Muscle of leg (tissue), 11 donors: ENCODE data around the gene RPIA. TPM values are rescaled to one million over a fixed set of nuclear protein-coding genes. Genes with fewer than 3 reads are reported as not detected.

Source experiments
- DNase-seq: peaks from one replicate; pipeline ENCODE4 v3.0.0; 2013
- H3K27ac ChIP-seq: one replicate; pipeline ENCODE4 v1.5.1; 2013; ENCODE audit warnings: mild to moderate bottlenecking, low read length, control low read depth
- H3K27me3 ChIP-seq: one replicate; pipeline ENCODE4 v1.6.1; 2013; ENCODE audit warnings: low read length; ENCODE audit not compliant: control insufficient read depth, insufficient read depth
- H3K36me3 ChIP-seq: one replicate; pipeline ENCODE4 v1.6.1; 2013; ENCODE audit warnings: low read length; ENCODE audit not compliant: control insufficient read depth, insufficient read depth
- H3K4me1 ChIP-seq: one replicate; pipeline ENCODE4 v1.6.1; 2013; ENCODE audit warnings: low read length; ENCODE audit not compliant: control insufficient read depth, insufficient read depth
- H3K4me3 ChIP-seq: one replicate; pipeline ENCODE4 v1.5.1; 2013; ENCODE audit warnings: low read length, control low read depth
- H3K9me3 ChIP-seq: replicated peaks from 2 replicates; pipeline ENCODE4 v1.6.1; 2013; ENCODE audit warnings: low read depth, low read length; ENCODE audit not compliant: control insufficient read depth
- WGBS: methylation state at CpG from one replicate; pipeline ENCODE4 v1.1.5; 2013; ENCODE audit warnings: missing lambda C conversion rate; ENCODE audit not compliant: insufficient coverage; 5-methylcytosine and 5-hydroxymethylcytosine counted together
- polyA plus RNA-seq, 8 donors: library from polyadenylated mRNA; unstranded; fragments of 120-200 nt; gene quantifications; one replicate each; pipeline versions ENCODE4 v1.2.1 to v1.2.3, GENCODE V29; 2013; ENCODE audit warnings: inconsistent platforms in 1 of 8, low replicate concordance in 1 of 8; ENCODE audit not compliant: insufficient read length in 8 of 8, insufficient read depth in 1 of 8
- total RNA-seq: library from RNA; stranded (reverse); fragments of 120-200 nt; gene quantifications from one replicate; pipeline ENCODE4 v1.2.4, GENCODE V29; 2013

Gene RPIA
- total and polyA plus RNA-seq, 9 donors: 11.3 to 27.7 (median 23.9) TPM

GRCh38 chr2:88658881-88659537 is 32.5 kb upstream of the RPIA start:
- Histone ChIP-seq H3K27ac (peak overlapping the region; percentile 88), H3K4me3 (no peak overlapping the region), H3K4me1 (peaks cover 13% of the 10 kb centered on the region), H3K36me3 (no peaks in the 10 kb centered on the region), H3K9me3 (no peaks in the 10 kb centered on the region), H3K27me3 (no peaks in the 10 kb centered on the region)
- no CpG with 5 or more reads among the region's 4 CpGs for WGBS
- peak; percentile 1 for DNase-seq

- no peak overlapping the region for H3K4me3 ChIP-seq
- WGBS: 13% methylated on average over 1 of the region's 4 CpGs
- no peaks in the 10 kb centered on the region for H3K9me3 ChIP-seq
- H3K27ac ChIP-seq: peak overlapping the region; percentile 88
- peaks cover 13% of the 10 kb centered on the region for H3K4me1 ChIP-seq
- no peaks in the 10 kb centered on the region for H3K27me3 ChIP-seq
- no peaks in the 10 kb centered on the region for H3K36me3 ChIP-seq
- DNase-seq: peak; percentile 84
Observed at GRCh38 chr2:88659538-88659915, 31.9 kb upstream of the RPIA start.

GRCh38 chr2:88660622-88661021 is 30.9 kb upstream of the RPIA start:
- no peak overlapping the region for H3K27ac ChIP-seq
- no peak overlapping the region for H3K4me3 ChIP-seq
- no CpG with 5 or more reads among the region's 1 CpG for WGBS
- no peaks in the 10 kb centered on the region for H3K27me3 ChIP-seq
- DNase-seq: no peak
- H3K9me3 ChIP-seq: no peaks in the 10 kb centered on the region
- H3K4me1 ChIP-seq: peaks cover 13% of the 10 kb centered on the region
- H3K36me3 ChIP-seq: no peaks in the 10 kb centered on the region

GRCh38 chr2:88666576-88666975 is 24.9 kb upstream of the RPIA start:
- Histone ChIP-seq H3K4me1 (no peaks in the 10 kb centered on the region), H3K36me3 (no peaks in the 10 kb centered on the region), H3K4me3 (no peak overlapping the region), H3K27ac (no peak overlapping the region), H3K9me3 (no peaks in the 10 kb centered on the region), H3K27me3 (no peaks in the 10 kb centered on the region)
- no peak for DNase-seq
- WGBS: 80% methylated on average over 4 of the region's 4 CpGs

GRCh38 chr2:88667219-88667618 is 24.3 kb upstream of the RPIA start:
- no peaks in the 10 kb centered on the region for H3K4me1 ChIP-seq
- no peaks in the 10 kb centered on the region for H3K27me3 ChIP-seq
- no peak overlapping the region for H3K27ac ChIP-seq
- no peak for DNase-seq
- H3K4me3 ChIP-seq: no peak overlapping the region
- H3K9me3 ChIP-seq: no peaks in the 10 kb centered on the region
- WGBS: no CpG with 5 or more reads among the region's 2 CpGs
- no peaks in the 10 kb centered on the region for H3K36me3 ChIP-seq

- no peak overlapping the region for H3K27ac ChIP-seq
- no peaks in the 10 kb centered on the region for H3K4me1 ChIP-seq
- no CpG with 5 or more reads among the region's 2 CpGs for WGBS
- DNase-seq: no peak
- H3K9me3 ChIP-seq: no peaks in the 10 kb centered on the region
- H3K27me3 ChIP-seq: no peaks in the 10 kb centered on the region
- no peaks in the 10 kb centered on the region for H3K36me3 ChIP-seq
- no peak overlapping the region for H3K4me3 ChIP-seq
Observed at GRCh38 chr2:88668862-88669261, 22.6 kb upstream of the RPIA start.

GRCh38 chr2:88669482-88670214 is 21.8 kb upstream of the RPIA start:
- H3K27me3 ChIP-seq: no peaks in the 10 kb centered on the region
- no peaks in the 10 kb centered on the region for H3K36me3 ChIP-seq
- no peak overlapping the region for H3K27ac ChIP-seq
- DNase-seq: peak; percentile 23
- H3K4me3 ChIP-seq: no peak overlapping the region
- no CpG with 5 or more reads among the region's 6 CpGs for WGBS
- H3K9me3 ChIP-seq: no peaks in the 10 kb centered on the region
- no peaks in the 10 kb centered on the region for H3K4me1 ChIP-seq

- Histone ChIP-seq H3K27ac (no peak overlapping the region), H3K4me1 (no peaks in the 10 kb centered on the region), H3K36me3 (no peaks in the 10 kb centered on the region), H3K9me3 (no peaks in the 10 kb centered on the region), H3K27me3 (no peaks in the 10 kb centered on the region), H3K4me3 (no peak overlapping the region)
- WGBS: 22% methylated on average over 2 of the region's 11 CpGs
- DNase-seq: peak; percentile 48
Observed at GRCh38 chr2:88671786-88672427, 19.6 kb upstream of the RPIA start.

GRCh38 chr2:88673363-88673762 is 18.1 kb upstream of the RPIA start:
- WGBS: no CpG with 5 or more reads among the region's 1 CpG

GRCh38 chr2:88680266-88680902 is 11.1 kb upstream of the RPIA start:
- no peak overlapping the region for H3K4me3 ChIP-seq
- H3K36me3 ChIP-seq: no peaks in the 10 kb centered on the region
- peak; percentile 15 for DNase-seq
- no peaks in the 10 kb centered on the region for H3K4me1 ChIP-seq
- H3K9me3 ChIP-seq: peaks cover 23% of the 10 kb centered on the region
- H3K27me3 ChIP-seq: no peaks in the 10 kb centered on the region
- WGBS: 84% methylated on average over 5 of the region's 7 CpGs
- no peak overlapping the region for H3K27ac ChIP-seq

More at GRCh38 chr2:88673363-88673762, 18.1 kb upstream of the RPIA start:
- Histone ChIP-seq H3K9me3 (no peaks in the 10 kb centered on the region), H3K4me3 (no peak overlapping the region), H3K27ac (no peak overlapping the region), H3K27me3 (no peaks in the 10 kb centered on the region), H3K4me1 (no peaks in the 10 kb centered on the region), H3K36me3 (no peaks in the 10 kb centered on the region)
- DNase-seq: no peak
